ENCODE measurements around the gene PEPD. TPM values are rescaled to one million over a fixed set of nuclear protein-coding genes. Genes with fewer than 3 reads are reported as not detected.
"Not testable (repeated sequence)": the region's sequence is repeated elsewhere in the genome, so short reads cannot be mapped to it uniquely, and the experiment has no call there.

The PEPD gene
- total RNA-seq, 8 experiments from 2014 or later: 15.1 to 113 (median 40.7) TPM

DNA sequence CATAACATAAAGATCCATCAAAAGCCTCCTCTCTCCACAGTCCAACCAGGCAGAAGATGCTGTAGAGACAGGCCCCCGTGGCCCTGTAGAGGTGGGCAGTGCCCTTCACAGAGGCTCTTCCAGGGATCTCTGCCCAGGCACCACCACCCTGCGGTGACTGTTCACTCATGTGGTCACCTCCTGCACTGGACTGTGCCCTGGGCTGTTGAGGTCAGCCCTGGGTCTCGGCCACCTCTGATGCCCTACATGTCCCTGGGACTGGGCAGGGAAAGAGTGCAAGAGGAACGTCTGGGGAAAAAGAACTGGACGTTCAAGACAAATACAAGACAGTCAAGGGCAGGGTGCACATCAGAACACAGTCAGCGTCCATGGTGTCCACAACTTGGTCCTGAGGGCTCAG lies 22.3 kb downstream of the PEPD start:
- H3K4me3 ChIP-seq: no peak overlapping the region
- in situ Hi-C loops (cut with MboI; ENCODE audit: low pct_unique_long_range_greater_than_20kb in 2 of 9, low sequenced_read_pairs in 9 of 9, unreplicated experiment in 9 of 9): no loop called here
- 87 to 100% (median 100%) methylated on average over 1 to 3 of the region's 6 CpGs; no CpG with 5 or more reads in 7 of the 10 experiments for WGBS, 10 experiments
- peaks cover 32 to 34% of the 10 kb centered on the region in 2 donors for H3K4me1 ChIP-seq (replicated peaks in 1 of 2)
- ATAC-seq (replicated peaks in 6 of 8): no peak
- H3K27ac ChIP-seq: no peak overlapping the region

DNA sequence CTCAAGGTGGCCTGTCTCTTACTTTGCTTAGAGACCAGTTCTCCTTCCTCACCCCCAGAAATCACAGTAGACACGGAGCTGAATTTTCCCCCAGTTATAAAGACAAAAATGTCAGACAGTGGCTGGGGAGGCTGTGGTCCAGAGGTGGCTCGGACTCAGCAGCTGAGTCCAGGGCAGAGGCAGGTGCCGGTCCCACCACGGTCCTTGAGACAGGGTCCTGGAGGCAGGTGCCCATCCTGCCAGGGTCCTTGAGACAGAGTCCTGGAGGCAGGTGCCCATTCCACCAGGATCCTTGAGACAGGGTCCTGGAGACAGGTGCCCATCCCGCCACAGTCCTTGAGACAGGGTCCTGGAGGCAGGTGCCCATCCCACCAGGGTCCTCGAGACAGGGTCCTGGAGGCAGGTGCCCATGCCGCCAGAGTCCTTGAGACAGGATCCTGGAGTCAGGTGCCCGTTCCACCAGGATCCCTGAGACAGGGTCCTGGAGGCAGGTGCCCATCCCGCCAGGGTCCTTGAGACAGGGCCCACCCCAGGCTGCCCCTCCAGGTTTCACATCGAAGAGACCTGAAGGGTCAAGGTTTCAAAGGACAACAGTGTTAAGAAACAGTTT lies 23.1 kb downstream of the PEPD start:
- 80 to 100% (median 90%) methylated on average over 2 to 5 of the region's 10 CpGs; no CpG with 5 or more reads in 3 of the 10 experiments for WGBS, 10 experiments
- H3K4me1 ChIP-seq (replicated peaks in 1 of 2): peaks cover 25 to 31% of the 10 kb centered on the region in 2 donors
- H3K27ac ChIP-seq: no peak overlapping the region
- H3K4me3 ChIP-seq: no peak overlapping the region
- in situ Hi-C loops (cut with MboI; ENCODE audit: low pct_unique_long_range_greater_than_20kb in 2 of 9, low sequenced_read_pairs in 9 of 9, unreplicated experiment in 9 of 9): no loop called here
- no peak for ATAC-seq (replicated peaks in 6 of 8)

DNA sequence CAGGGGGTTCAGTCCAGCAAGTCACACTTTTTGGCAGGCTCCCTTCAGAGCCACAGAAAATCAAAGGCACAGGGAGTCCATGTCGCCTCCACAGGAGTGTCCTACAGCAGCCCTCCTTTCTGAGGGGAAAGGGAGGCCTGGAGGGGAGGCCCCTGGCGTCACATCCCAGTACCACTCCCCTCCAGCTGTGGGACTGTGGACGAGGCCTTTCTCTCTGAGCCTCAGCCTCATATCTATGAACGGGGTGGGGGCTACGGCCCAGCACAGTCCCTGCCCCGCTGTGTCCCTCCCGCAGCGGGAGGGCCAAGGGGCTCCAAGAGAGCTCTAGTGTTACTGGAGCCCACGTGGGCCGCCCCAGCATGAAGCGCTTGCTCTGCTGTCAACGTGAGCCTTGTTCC lies 23.8 kb downstream of the PEPD start:
- Histone ChIP-seq H3K27ac (peak overlapping the region in 1 of 2 donors; percentile 78), H3K4me3 (no peak overlapping the region), H3K4me1 (replicated peaks in 1 of 2) (peaks cover 17 to 24% of the 10 kb centered on the region in 2 donors)
- in situ Hi-C loops (cut with MboI; ENCODE audit: low pct_unique_long_range_greater_than_20kb in 2 of 9, low sequenced_read_pairs in 9 of 9, unreplicated experiment in 9 of 9): no loop called here
- WGBS, 10 experiments: 83 to 100% (median 98%) methylated on average over 1 to 5 of the region's 12 CpGs; no CpG with 5 or more reads in 6 of the 10 experiments
- ATAC-seq (replicated peaks in 6 of 8): no peak

DNA sequence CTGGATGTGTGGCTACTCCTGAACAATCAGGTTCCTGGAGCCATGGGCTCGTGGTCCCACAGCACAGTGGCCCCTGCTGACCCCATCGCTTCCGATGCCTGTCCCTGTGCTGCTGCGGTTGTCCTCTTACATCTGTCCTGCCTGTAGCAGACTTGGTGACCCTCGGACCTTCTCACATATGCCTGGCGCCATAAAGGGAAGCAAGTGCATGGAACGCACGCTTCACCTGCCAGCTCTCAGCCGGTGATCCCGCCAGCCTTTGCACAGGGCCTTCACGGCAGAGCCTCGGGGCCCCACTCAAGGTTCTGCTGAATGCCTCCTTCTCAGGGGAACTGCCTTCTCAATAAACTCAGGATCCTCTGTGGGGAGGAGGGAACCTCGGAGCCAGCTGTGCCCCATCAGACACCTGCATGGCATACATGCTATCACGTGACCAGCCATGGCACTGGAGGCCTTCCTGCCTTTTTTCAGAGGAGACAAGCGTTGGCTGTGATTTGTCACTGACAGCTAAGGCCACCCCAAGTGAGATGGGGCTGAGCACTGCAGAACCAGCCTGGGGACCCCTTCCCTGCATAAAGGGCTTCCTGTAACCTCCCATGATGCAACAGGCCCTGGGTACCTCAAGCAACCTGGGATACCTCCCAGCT lies 24.3 kb downstream of the PEPD start:
- in situ Hi-C loops (cut with MboI; ENCODE audit: low pct_unique_long_range_greater_than_20kb in 2 of 9, low sequenced_read_pairs in 9 of 9, unreplicated experiment in 9 of 9): no loop called here
- WGBS, 10 experiments: 76 to 100% (median 81%) methylated on average over 1 to 9 of the region's 15 CpGs; no CpG with 5 or more reads in 3 of the 10 experiments

DNA sequence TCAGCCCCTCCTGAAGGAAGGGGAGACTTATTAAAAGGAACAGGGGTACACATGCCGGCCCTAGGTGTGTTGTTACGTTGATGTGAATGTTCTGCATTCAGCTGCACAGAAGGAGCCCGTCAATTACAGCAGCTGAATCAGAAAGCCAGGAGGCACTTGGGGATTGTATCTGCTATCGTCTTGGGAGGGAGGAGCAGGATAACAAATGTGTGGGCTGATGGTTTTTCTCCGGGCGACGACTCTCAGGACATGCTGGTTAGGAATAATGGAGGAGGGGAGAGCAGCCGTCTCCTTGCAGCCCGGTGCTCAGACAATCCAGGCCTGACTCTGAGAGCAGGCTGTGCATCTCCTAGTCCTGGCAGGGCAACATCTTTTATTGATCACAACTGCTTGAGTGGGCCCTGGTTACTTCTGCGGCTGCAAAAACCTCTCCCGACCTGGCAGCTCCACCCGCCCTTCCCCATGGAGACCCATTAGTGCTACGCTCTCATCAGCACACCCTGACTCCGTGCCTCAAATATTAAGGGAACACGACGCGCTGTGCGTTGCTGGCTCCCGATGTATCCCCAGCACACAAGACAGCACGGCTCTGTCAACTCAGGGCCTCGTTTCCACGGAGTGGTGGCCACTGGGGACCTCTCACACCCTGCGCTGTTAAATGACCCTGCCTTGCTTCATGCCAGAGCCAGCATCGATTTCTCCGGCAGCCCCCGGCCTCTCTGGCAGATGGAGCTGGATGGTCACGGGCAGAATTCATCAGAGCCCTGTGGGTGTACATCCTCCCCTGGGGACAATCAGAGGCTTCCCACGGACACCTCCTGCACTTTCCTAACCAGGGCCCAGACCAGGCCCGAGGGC lies 25.3 kb downstream of the PEPD start:
- in situ Hi-C loops (cut with MboI; ENCODE audit: low pct_unique_long_range_greater_than_20kb in 2 of 9, low sequenced_read_pairs in 9 of 9, unreplicated experiment in 9 of 9): no loop called here
- Histone ChIP-seq H3K4me3 (no peak overlapping the region), H3K27ac (peak overlapping the region; percentile 73 to 78), H3K4me1 (replicated peaks in 1 of 2) (peaks cover 14 to 24% of the 10 kb centered on the region in 2 donors)
- ATAC-seq (replicated peaks in 6 of 8): peak in 6 of 8 experiments; percentile 24 to 83 (median 80)
- WGBS, 10 experiments: 53 to 92% (median 65%) methylated on average over 1 to 10 of the region's 29 CpGs; no CpG with 5 or more reads in 3 of the 10 experiments

More for the DNA sequence above, 24.3 kb downstream of the PEPD start:
- H3K27ac ChIP-seq: peak overlapping the region; percentile 73 to 78
- peaks cover 14 to 24% of the 10 kb centered on the region in 2 donors for H3K4me1 ChIP-seq (replicated peaks in 1 of 2)
- no peak overlapping the region for H3K4me3 ChIP-seq
- no peak for ATAC-seq (replicated peaks in 6 of 8)

DNA sequence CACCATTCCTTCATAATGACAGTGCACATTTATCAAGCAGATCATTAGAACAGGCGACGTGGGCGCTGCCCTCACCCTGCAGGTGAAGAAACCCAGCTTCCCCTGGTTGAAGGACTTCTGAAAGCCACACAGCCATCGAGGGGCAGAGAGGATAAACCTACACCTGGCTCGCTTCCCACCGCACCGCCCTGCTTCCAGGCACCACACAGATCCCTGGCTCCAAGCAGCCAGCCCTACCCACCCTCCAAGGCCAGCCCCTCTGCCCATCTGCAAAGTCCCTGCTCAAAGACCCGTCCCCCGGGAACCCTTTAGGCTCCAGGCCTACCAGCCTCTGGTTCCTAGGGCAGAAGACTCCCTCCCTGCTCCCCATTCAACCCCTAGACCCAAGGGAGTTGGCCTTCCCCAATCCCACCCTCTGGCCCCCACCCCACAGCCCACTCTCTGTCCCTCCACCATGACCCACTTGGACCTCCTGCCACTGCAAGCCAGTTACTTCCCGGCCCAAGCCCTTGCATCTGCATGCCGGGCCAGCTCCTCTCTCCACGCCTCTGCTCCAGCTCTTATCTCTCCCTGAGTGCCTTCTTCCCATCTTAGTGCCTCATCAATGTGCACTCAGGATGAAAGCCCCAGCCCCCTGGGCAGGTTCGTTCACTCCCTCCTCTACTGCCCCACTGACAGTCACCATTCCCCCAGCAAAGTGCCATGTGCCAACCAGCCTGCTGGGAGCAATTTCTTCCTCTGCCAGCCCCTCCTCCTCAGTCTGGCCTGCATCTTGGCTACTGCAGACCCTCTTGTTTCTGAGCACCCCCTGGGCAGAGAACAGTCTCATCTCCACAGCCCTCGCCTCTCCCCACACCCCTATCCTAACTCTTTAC lies 28.0 kb downstream of the PEPD start:
- H3K4me1 ChIP-seq (replicated peaks in 1 of 2): peaks cover 20 to 33% of the 10 kb centered on the region in 2 donors
- in situ Hi-C loops (cut with MboI; ENCODE audit: low pct_unique_long_range_greater_than_20kb in 2 of 9, low sequenced_read_pairs in 9 of 9, unreplicated experiment in 9 of 9): no loop called here
- WGBS, 10 experiments: 20 to 100% (median 86%) methylated on average over 1 to 5 of the region's 14 CpGs; no CpG with 5 or more reads in 5 of the 10 experiments
- no peak for ATAC-seq (replicated peaks in 6 of 8)
- H3K4me3 ChIP-seq: no peak overlapping the region
- H3K27ac ChIP-seq: no peak overlapping the region

DNA sequence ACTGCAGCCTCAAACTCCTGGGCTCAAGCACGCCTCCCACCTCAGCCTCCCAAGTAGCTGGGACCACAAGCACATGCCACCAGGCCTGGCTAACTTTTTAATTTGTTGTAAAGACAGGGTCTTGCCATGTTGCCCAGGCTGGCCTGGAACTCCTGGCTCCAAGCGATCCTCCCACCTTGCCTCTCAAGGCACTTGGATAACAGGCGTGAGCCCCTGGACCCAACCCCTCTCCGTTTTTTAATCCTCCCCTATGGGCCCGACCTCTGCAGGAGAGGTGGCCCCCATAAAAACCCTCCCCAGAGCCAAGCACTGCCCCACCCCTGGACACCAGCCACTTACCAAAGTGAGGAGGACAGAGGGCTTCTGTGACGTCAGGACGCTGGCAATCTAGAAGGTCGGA lies 28.6 kb downstream of the PEPD start:
- in situ Hi-C loops (cut with MboI; ENCODE audit: low pct_unique_long_range_greater_than_20kb in 2 of 9, low sequenced_read_pairs in 9 of 9, unreplicated experiment in 9 of 9): no loop called here
- no peak overlapping the region for H3K27ac ChIP-seq
- peaks cover 26 to 40% of the 10 kb centered on the region in 2 donors for H3K4me1 ChIP-seq (replicated peaks in 1 of 2)
- 100% methylated on average over 1 of the region's 8 CpGs; no CpG with 5 or more reads in 9 of the 10 experiments for WGBS, 10 experiments
- no peak for ATAC-seq (replicated peaks in 6 of 8)
- H3K4me3 ChIP-seq: no peak overlapping the region

DNA sequence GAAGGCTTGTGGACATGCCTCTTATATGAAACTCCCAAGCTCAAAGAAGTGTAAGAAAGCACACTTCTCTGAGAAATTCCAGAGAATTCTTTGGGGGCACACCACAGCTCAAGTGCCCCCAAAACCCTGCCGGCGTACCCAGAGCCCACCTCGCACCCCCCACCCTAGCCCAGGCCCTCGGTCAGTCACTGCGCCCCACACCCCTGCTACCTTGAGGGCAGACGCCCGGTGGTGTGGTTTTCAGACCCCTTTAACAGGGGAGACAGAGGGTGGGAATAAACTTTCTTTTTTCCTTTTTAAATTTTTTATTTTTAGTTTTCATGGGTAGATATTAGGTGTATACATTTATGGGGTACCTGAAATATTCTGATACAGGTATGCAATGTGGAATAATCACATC lies 29.5 kb downstream of the PEPD start:
- 100% methylated on average over 2 to 4 of the region's 7 CpGs; no CpG with 5 or more reads in 8 of the 10 experiments for WGBS, 10 experiments
- no peak overlapping the region for H3K27ac ChIP-seq
- in situ Hi-C loops (cut with MboI; ENCODE audit: low pct_unique_long_range_greater_than_20kb in 2 of 9, low sequenced_read_pairs in 9 of 9, unreplicated experiment in 9 of 9): no loop called here

DNA sequence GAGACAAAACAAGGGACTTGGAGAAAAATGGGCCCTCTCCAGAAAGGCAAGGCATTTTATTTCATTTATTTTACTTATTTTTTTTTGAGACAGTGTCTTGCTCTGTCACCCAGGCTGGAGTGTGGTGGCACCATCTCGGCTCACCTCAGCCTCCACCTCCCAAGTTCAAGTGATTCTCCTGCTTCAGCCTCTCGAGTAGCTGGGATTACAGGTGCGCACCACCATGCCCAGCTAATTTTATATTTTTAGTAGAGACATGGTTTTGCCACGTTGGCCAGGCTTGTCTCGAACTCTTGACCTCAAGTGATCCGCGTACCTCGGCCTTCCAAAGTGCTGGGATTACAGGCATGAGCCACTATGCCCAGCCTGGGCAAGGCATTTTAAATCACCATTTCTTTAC lies 31.0 kb downstream of the PEPD start:
- H3K27ac ChIP-seq; ATAC-seq (replicated peaks in 6 of 8); in situ Hi-C loops (cut with MboI; ENCODE audit: low pct_unique_long_range_greater_than_20kb in 2 of 9, low sequenced_read_pairs in 9 of 9, unreplicated experiment in 9 of 9); H3K4me3 ChIP-seq: not testable (repeated sequence)
- peaks cover 33 to 40% of the 10 kb centered on the region in 2 donors for H3K4me1 ChIP-seq (replicated peaks in 1 of 2)
- 82 to 100% (median 97%) methylated on average over 1 to 8 of the region's 8 CpGs; no CpG with 5 or more reads in 2 of the 10 experiments for WGBS, 10 experiments

More for the DNA sequence above, 29.5 kb downstream of the PEPD start:
- no peak for ATAC-seq (replicated peaks in 6 of 8)
- H3K4me3 ChIP-seq: no peak overlapping the region
- peaks cover 34 to 43% of the 10 kb centered on the region in 2 donors for H3K4me1 ChIP-seq (replicated peaks in 1 of 2)

DNA sequence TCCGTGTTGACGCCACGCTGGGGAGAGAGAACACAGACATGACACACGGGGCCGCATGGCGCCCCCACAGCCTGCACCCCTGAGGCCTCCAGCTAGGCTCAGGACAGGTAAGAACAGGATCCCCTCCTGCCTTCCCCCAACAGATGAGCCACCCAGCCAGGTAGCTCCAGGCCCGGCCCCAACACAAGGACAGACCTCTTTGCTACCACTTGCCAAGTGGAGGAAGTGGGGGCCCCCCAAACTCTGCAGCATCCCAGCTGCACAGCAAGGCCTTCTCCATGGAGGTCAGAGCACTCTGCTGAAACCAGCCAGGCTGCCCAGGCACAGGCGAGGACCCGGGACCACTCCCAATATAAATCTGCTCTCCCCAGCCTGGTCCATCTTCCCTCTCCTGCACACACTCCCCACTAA lies 31.5 kb downstream of the PEPD start:
- in situ Hi-C loops (cut with MboI; ENCODE audit: low pct_unique_long_range_greater_than_20kb in 2 of 9, low sequenced_read_pairs in 9 of 9, unreplicated experiment in 9 of 9): no loop called here
- 82 to 90% (median 83%) methylated on average over 2 to 3 of the region's 9 CpGs; no CpG with 5 or more reads in 7 of the 10 experiments for WGBS, 10 experiments

DNA sequence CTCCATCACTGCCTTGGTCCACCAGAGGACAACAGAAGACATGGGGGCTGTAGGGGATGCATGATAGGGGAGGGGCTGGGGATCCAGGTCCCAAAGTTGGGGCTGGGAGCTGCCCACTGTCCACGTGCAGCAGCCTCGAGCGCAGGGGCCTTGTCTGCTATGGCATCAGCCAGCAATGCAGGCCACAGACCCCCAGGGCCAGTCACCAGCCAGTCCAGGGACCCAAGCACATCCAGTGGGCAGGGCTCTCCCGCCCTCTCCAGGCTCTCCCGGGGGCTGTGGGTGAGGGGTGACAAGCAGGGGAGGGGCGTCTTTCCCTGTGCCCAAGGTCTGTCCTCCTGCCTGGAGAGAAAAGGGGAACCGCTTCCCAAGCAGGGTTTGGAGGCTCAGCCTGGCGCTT lies 32.8 kb downstream of the PEPD start:
- ATAC-seq (replicated peaks in 6 of 8): no peak
- Histone ChIP-seq H3K27ac (peak overlapping the region in 1 of 2 donors; percentile 17), H3K4me3 (no peak overlapping the region), H3K4me1 (replicated peaks in 1 of 2) (peaks cover 32 to 45% of the 10 kb centered on the region in 2 donors)
- 90 to 100% methylated on average over 1 to 2 of the region's 8 CpGs; no CpG with 5 or more reads in 8 of the 10 experiments for WGBS, 10 experiments
- in situ Hi-C loops (cut with MboI; ENCODE audit: low pct_unique_long_range_greater_than_20kb in 2 of 9, low sequenced_read_pairs in 9 of 9, unreplicated experiment in 9 of 9): no loop called here

More for the DNA sequence above, 31.5 kb downstream of the PEPD start:
- Histone ChIP-seq H3K4me1 (replicated peaks in 1 of 2) (peaks cover 32 to 37% of the 10 kb centered on the region in 2 donors), H3K27ac (no peak overlapping the region), H3K4me3 (no peak overlapping the region)
- no peak for ATAC-seq (replicated peaks in 6 of 8)

Measured in motor neuron (in vitro differentiated cells).